Neural progenitor cell (in vitro differentiated cells): ENCODE results near the gene LBR.

Experiments
- CTCF ChIP-seq: fragments of 200-600 bp; sonication (generic); IDR thresholded peaks from 2 replicates; pipeline ENCODE4 v1.5.1; 2017; ENCODE audit warnings: antibody characterized with exemption, mild to moderate bottlenecking
- EZH2 ChIP-seq: fragments of 200-600 bp; sonication (generic); IDR thresholded peaks from 2 replicates; pipeline ENCODE4 v1.6.1; 2017; ENCODE audit warnings: antibody characterized with exemption, mild to moderate bottlenecking, moderate library complexity
- EZH2phosphoT487 ChIP-seq: fragments of 200-600 bp; sonication (generic); IDR thresholded peaks from 2 replicates; pipeline ENCODE4 v1.6.1; 2017; ENCODE audit warnings: antibody characterized with exemption

DNA sequence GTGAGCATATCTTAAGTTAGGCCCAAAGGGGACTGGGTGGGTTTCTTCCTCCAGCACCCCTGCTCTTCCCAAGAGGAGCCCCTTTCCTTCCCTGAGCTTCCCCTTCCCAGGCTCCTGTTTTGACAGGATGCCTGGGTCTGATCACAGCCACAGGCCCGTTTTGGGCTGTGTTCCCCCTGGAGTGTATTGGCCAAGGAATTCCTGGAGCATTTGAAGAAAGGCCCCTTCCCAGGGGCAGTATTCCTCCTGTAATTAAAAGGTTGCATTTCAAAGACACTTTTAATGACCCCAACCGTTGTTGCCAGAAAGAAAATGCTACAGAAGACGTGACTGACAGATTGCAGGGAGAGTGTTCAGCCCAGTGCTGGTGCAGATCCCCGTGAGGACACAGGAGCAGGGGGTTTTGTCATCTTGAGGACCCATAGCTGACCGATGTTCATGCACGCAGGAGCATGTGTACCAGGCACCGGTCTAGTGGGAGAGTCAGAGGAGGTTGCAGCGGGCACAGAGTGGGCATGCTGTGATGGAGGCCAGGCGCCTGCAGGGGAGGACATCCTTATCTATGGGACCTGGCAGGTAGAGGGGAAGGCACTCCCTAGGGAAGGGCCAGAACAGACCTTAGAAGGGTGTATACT, 19.3 kb upstream of the LBR start:
- TF ChIP-seq CTCF, result no peak
- no peak for TF ChIP-seq EZH2
- TF ChIP-seq EZH2phosphoT487, result no peak
